ENCODE data around the gene MAB21L2.

MAB21L2 gene

DNA sequence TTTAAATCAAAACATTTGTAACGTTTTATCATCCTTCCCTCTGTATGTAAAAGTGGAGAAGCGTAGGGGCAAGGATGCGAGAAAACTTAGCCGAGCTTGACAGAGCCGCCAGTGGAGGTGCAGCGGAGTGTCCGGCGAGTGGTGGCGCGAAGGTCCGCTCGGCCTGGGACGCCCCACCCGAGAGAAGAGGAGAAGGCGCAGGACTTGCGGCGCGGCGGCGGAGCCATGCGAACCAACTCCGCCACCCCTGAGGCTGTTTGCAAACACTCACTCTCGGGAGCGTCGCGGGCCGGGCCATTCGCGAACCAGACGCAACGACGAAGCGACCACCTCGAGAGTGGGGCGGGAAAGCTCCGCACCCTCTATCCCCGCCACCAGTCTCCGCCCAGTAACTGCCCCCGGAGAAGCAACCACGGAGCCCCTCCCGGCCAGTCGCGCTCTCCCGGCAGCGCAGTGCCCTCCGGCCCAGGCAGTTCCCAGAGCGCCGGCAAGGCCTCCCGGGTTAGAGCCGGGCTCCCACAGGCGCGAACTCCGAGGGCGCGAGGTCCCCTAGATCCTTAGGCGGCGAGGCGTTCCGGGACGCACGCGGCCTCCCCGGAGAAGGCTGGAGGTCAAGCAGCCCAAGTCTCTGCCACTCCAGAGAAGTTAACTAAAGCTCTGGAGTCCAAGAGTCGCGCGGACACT, 2.3 kb upstream of the MAB21L2 start (continued):
- TF ChIP-seq ZNF610 (tag by site-specific recombination; IDR thresholded peaks at IDR 0.05; ENCODE audit: borderline replicate concordance) = 0 out of 2 replicates have a peak, but pooled peaks have one; percentile 42
- TF ChIP-seq KLF8 (tag by site-specific recombination; IDR thresholded peaks at IDR 0.05) = peak; percentile 39; the same call in 1 of the 2 replicates
- TF ChIP-seq ZNF341 (tag by site-specific recombination; IDR thresholded peaks at IDR 0.05; ENCODE audit: low read depth) = peak; percentile 39; the same call in 1 of the 2 replicates
- TF ChIP-seq, protein P1, sequence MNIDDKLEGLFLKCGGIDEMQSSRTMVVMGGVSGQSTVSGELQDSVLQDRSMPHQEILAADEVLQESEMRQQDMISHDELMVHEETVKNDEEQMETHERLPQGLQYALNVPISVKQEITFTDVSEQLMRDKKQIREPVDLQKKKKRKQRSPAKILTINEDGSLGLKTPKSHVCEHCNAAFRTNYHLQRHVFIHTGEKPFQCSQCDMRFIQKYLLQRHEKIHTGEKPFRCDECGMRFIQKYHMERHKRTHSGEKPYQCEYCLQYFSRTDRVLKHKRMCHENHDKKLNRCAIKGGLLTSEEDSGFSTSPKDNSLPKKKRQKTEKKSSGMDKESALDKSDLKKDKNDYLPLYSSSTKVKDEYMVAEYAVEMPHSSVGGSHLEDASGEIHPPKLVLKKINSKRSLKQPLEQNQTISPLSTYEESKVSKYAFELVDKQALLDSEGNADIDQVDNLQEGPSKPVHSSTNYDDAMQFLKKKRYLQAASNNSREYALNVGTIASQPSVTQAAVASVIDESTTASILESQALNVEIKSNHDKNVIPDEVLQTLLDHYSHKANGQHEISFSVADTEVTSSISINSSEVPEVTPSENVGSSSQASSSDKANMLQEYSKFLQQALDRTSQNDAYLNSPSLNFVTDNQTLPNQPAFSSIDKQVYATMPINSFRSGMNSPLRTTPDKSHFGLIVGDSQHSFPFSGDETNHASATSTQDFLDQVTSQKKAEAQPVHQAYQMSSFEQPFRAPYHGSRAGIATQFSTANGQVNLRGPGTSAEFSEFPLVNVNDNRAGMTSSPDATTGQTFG (tag by site-specific recombination; IDR thresholded peaks at IDR 0.05; ENCODE audit: borderline replicate concordance) = no peak
- peak; percentile 94 for TF ChIP-seq GLIS2 (tag by site-specific recombination; IDR thresholded peaks at IDR 0.05)
- no peak for TF ChIP-seq ZNF677 (tag by site-specific recombination; IDR thresholded peaks at IDR 0.05)
- peak; percentile 79 for TF ChIP-seq GLIS1 (tag by site-specific recombination; IDR thresholded peaks at IDR 0.05)
- TF ChIP-seq, protein P2, sequence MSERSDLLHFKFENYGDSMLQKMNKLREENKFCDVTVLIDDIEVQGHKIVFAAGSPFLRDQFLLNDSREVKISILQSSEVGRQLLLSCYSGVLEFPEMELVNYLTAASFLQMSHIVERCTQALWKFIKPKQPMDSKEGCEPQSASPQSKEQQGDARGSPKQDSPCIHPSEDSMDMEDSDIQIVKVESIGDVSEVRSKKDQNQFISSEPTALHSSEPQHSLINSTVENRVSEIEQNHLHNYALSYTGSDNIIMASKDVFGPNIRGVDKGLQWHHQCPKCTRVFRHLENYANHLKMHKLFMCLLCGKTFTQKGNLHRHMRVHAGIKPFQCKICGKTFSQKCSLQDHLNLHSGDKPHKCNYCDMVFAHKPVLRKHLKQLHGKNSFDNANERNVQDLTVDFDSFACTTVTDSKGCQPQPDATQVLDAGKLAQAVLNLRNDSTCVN (tag by site-specific recombination; optimal IDR thresholded peaks at IDR 0.05) = peak; percentile 77
- TF ChIP-seq, protein P3, sequence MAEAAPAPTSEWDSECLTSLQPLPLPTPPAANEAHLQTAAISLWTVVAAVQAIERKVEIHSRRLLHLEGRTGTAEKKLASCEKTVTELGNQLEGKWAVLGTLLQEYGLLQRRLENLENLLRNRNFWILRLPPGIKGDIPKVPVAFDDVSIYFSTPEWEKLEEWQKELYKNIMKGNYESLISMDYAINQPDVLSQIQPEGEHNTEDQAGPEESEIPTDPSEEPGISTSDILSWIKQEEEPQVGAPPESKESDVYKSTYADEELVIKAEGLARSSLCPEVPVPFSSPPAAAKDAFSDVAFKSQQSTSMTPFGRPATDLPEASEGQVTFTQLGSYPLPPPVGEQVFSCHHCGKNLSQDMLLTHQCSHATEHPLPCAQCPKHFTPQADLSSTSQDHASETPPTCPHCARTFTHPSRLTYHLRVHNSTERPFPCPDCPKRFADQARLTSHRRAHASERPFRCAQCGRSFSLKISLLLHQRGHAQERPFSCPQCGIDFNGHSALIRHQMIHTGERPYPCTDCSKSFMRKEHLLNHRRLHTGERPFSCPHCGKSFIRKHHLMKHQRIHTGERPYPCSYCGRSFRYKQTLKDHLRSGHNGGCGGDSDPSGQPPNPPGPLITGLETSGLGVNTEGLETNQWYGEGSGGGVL (tag by site-specific recombination; IDR thresholded peaks at IDR 0.05) = peak; percentile 9; the same call in 1 of the 2 replicates
- peak; percentile 43 for TF ChIP-seq ZBTB48 (tag by site-specific recombination; IDR thresholded peaks at IDR 0.05)
- TF ChIP-seq, protein P4, sequence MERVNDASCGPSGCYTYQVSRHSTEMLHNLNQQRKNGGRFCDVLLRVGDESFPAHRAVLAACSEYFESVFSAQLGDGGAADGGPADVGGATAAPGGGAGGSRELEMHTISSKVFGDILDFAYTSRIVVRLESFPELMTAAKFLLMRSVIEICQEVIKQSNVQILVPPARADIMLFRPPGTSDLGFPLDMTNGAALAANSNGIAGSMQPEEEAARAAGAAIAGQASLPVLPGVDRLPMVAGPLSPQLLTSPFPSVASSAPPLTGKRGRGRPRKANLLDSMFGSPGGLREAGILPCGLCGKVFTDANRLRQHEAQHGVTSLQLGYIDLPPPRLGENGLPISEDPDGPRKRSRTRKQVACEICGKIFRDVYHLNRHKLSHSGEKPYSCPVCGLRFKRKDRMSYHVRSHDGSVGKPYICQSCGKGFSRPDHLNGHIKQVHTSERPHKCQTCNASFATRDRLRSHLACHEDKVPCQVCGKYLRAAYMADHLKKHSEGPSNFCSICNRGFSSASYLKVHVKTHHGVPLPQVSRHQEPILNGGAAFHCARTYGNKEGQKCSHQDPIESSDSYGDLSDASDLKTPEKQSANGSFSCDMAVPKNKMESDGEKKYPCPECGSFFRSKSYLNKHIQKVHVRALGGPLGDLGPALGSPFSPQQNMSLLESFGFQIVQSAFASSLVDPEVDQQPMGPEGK (tag by site-specific recombination; IDR thresholded peaks at IDR 0.05) = peak; percentile 76
- TF ChIP-seq SP7 (tag by site-specific recombination; IDR thresholded peaks at IDR 0.05) = no peak
- peak; percentile 70 for TF ChIP-seq ZNF335 (tag by site-specific recombination; conservative IDR thresholded peaks at IDR 0.05)
- no peak for TF ChIP-seq ZNF548 (tag by site-specific recombination; IDR thresholded peaks at IDR 0.05)
- TF ChIP-seq KLF7 (tag by site-specific recombination; IDR thresholded peaks at IDR 0.05; ENCODE audit: borderline replicate concordance) = 0 out of 2 replicates have a peak, but pooled peaks have one; percentile 39
- TF ChIP-seq OSR2 (tag by site-specific recombination; IDR thresholded peaks at IDR 0.05) = peak; percentile 25; the same call in 1 of the 2 replicates

DNA sequence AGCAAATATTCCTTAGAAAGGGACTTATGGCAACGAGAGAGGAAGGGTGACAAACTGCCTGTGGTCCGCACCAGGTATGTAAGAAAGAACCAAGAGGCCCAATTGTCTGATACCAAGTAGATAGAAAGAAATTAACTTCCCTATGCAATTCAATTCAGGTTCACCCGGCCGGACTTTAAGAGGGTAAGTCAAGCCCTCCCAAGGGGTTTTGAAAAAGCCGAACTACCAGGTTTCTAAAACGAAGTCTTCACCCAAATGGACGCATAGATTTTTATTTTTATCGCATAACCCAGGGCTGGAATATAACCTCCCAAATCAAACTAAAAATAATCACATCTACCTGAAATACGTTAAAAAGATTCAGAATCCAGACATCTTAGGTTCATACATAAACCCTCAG, 1.6 kb upstream of the MAB21L2 start:
- ChIA-PET CTCF (interaction anchor here (0.6 to 0.9 kb wide), 2 partner anchors 282 to 431 kb away, joined by 3 to 4 read pairs; no protein-coding TSS in a partner anchor), POLR2A (no interaction called here)
- peaks cover 0 to 12% of the 10 kb centered on the region in 2 experiments; a peak in 1 of 3 replicates for H3K36me3 ChIP-seq (ENCODE audit: control insufficient read depth in 2 of 2, insufficient read depth in 1 of 2, low read length in 2 of 2)
- H3K27ac ChIP-seq (ENCODE audit: extremely low read depth, low read depth, low read length) = no peak overlapping the region; the same call in 1 of the 2 replicates
- no peaks in the 10 kb centered on the region for H3K9me3 ChIP-seq (ENCODE audit: control insufficient read depth, insufficient read depth, low read depth, low read length)
- H3K4me3 ChIP-seq (ENCODE audit: low read depth, low read length) = no peak overlapping the region
- TF ChIP-seq ZNF514 (tag by site-specific recombination; IDR thresholded peaks at IDR 0.05) = no peak
- TF ChIP-seq, protein P5, sequence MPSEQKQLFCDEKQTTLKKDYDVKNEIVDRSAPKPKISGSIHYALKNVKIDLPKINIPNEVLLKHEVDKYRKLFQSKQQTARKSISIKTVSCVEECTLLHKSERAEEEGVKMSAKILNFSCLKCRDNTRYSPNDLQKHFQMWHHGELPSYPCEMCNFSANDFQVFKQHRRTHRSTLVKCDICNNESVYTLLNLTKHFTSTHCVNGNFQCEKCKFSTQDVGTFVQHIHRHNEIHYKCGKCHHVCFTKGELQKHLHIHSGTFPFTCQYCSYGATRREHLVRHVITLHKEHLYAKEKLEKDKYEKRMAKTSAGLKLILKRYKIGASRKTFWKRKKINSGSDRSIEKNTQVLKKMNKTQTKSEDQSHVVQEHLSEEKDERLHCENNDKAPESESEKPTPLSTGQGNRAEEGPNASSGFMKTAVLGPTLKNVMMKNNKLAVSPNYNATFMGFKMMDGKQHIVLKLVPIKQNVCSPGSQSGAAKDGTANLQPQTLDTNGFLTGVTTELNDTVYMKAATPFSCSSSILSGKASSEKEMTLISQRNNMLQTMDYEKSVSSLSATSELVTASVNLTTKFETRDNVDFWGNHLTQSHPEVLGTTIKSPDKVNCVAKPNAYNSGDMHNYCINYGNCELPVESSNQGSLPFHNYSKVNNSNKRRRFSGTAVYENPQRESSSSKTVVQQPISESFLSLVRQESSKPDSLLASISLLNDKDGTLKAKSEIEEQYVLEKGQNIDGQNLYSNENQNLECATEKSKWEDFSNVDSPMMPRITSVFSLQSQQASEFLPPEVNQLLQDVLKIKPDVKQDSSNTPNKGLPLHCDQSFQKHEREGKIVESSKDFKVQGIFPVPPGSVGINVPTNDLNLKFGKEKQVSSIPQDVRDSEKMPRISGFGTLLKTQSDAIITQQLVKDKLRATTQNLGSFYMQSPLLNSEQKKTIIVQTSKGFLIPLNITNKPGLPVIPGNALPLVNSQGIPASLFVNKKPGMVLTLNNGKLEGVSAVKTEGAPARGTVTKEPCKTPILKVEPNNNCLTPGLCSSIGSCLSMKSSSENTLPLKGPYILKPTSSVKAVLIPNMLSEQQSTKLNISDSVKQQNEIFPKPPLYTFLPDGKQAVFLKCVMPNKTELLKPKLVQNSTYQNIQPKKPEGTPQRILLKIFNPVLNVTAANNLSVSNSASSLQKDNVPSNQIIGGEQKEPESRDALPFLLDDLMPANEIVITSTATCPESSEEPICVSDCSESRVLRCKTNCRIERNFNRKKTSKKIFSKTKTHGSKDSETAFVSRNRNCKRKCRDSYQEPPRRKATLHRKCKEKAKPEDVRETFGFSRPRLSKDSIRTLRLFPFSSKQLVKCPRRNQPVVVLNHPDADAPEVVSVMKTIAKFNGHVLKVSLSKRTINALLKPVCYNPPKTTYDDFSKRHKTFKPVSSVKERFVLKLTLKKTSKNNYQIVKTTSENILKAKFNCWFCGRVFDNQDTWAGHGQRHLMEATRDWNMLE (tag by site-specific recombination; conservative IDR thresholded peaks at IDR 0.05; ENCODE audit: low read depth) = no peak
- TF ChIP-seq ZFP3 (tag by site-specific recombination; IDR thresholded peaks at IDR 0.05; ENCODE audit: low read depth) = no peak
- TF ChIP-seq, protein P6, sequence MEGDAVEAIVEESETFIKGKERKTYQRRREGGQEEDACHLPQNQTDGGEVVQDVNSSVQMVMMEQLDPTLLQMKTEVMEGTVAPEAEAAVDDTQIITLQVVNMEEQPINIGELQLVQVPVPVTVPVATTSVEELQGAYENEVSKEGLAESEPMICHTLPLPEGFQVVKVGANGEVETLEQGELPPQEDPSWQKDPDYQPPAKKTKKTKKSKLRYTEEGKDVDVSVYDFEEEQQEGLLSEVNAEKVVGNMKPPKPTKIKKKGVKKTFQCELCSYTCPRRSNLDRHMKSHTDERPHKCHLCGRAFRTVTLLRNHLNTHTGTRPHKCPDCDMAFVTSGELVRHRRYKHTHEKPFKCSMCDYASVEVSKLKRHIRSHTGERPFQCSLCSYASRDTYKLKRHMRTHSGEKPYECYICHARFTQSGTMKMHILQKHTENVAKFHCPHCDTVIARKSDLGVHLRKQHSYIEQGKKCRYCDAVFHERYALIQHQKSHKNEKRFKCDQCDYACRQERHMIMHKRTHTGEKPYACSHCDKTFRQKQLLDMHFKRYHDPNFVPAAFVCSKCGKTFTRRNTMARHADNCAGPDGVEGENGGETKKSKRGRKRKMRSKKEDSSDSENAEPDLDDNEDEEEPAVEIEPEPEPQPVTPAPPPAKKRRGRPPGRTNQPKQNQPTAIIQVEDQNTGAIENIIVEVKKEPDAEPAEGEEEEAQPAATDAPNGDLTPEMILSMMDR (tag by site-specific recombination; IDR thresholded peaks at IDR 0.05) = no peak
- no peaks in the 10 kb centered on the region for H3K4me1 ChIP-seq (ENCODE audit: control insufficient read depth, insufficient read depth, low read length)

Data from HEK293 (cell line).